ENCODE results near the gene OBP2A. TPM values are rescaled to one million over a fixed set of nuclear protein-coding genes. Genes with fewer than 3 reads are reported as not detected.
"Not testable (repeated sequence)": the region's sequence is repeated elsewhere in the genome, so short reads cannot be mapped to it uniquely, and the experiment has no call there.

Gene OBP2A
- total and polyA plus RNA-seq, 9 donors = 1.4 to 7.8 (median 4.8) TPM; not detected in 5

DNA sequence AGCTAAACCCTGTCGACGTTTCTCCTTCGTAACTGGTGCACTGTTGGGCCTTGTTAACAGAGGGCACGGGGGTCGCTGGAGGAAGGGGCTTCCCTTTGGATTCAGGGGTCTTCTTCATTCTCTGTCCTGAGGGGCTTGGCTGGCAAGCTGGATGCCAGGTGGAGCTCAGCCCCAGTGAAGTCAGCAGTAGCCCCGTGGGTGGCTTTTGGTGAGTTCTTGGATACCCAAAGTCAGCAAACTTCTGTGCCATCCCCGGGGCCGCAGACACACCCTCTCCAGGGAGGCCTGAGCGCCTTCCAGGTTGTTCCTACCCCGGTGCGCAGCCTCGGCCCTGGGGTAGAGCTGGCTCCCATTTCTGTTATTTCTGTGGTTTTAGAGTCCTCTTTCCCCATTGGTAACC lies 12.3 kb upstream of the OBP2A start:
- no peaks in the 10 kb centered on the region for H3K27me3 ChIP-seq
- no peaks in the 10 kb centered on the region for H3K9me3 ChIP-seq
- H3K4me3 ChIP-seq = no peak overlapping the region
- TF ChIP-seq CTCF (IDR thresholded peaks at IDR 0.05) (no peak), POLR2A (IDR thresholded peaks at IDR 0.05) (no peak), EP300 (IDR thresholded peaks at IDR 0.05) (no peak)
- peak in 1 of 5 donors; percentile 1 for DNase-seq
- H3K36me3 ChIP-seq = no peaks in the 10 kb centered on the region
- intact Hi-C loops (cut with DNase I) = loop anchor here in 1 of 4 donors (10.0 kb wide), 1 partner anchor 1051 kb away; no protein-coding TSS in a partner anchor
- no peak overlapping the region for H3K27ac ChIP-seq
- H3K4me1 ChIP-seq (ENCODE audit: insufficient read depth) = no peaks in the 10 kb centered on the region
- WGBS, 3 donors = 88 to 91% (median 89%) methylated on average over 12 of the region's 12 CpGs

DNA sequence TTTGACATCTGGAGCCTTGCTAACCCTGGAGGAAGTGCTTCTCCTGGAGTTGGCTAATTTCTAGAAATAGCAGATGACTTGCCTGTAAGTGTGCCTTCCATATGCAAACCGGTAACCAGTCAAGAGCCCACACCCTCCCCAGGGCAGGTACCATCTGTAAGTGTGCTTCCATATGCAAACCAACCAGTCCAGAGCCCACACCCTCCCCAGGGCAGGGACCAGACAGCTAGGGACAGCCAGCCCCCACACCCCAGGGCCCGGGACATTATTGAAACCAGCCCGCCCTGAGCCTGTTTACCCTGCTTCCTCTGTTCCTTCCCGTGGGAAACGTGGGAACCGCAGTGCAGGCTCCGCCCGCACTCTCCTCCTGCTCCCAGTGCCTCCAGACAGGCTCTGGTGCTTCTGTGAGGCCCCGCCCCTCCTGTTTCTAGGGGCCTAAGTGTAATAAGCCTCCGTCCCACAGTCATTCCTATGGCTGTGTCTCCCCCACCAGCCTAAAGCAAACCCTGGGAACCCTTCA lies 11.7 kb upstream of the OBP2A start:
- intact Hi-C loops (cut with DNase I) = loop anchor here in 1 of 4 donors (10.0 kb wide), 1 partner anchor 1051 kb away; no protein-coding TSS in a partner anchor
- H3K36me3 ChIP-seq; H3K9me3 ChIP-seq; H3K27me3 ChIP-seq; H3K4me1 ChIP-seq (ENCODE audit: insufficient read depth); H3K27ac ChIP-seq; H3K4me3 ChIP-seq: not testable (repeated sequence)
- peak in 1 of 5 donors; percentile 2 for DNase-seq
- 39 to 48% (median 44%) methylated on average over 10 of the region's 10 CpGs for WGBS, 3 donors

DNA sequence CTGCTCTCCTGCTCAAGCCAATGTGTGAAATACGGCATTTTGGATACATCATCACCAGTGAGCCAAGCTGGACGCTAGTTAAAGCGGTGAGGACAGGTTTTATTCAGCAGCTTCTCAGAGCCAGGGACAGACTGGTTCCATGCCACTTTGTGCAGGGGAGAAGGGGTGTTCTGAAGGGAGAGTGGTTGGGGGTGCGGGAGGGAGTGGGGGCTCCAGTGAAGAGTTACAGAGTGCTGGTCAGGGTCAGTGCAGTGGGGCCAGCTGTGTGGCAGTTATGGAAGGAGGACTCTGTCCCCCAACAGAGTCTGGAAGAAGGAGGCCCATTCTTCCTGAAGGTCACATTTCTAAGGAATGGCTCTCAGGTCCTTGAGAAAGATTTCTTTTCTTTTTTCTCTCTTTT lies 11.1 kb upstream of the OBP2A start:
- WGBS, 3 donors = 66 to 77% (median 72%) methylated on average over 4 of the region's 4 CpGs
- H3K4me3 ChIP-seq; H3K9me3 ChIP-seq; H3K27me3 ChIP-seq; H3K36me3 ChIP-seq; H3K4me1 ChIP-seq (ENCODE audit: insufficient read depth); H3K27ac ChIP-seq: not testable (repeated sequence)
- intact Hi-C loops (cut with DNase I) = loop anchor here in 1 of 4 donors (10.0 kb wide), 1 partner anchor 1050 kb away; no protein-coding TSS in a partner anchor
- peak in 1 of 5 donors; percentile 2 for DNase-seq

DNA sequence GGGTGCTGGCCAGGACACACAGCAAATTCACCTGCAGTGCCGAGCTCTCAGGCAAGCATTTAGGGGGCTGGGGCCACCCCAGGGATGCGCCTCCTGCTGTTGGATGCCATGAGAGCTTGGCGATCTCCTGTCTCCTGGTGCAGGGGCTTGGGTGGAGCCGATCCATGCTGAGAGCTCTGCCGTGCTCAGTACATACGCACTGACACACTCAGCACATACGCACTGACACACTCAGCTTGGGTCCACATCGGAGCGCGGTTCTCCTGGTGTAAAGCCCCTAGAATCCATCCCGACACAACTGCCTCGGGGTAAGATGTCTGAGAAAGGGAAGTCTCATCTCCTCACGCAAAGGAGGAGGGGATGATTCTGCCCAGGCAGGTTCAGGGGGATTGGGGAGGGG lies 10.3 kb upstream of the OBP2A start:
- 78 to 86% (median 83%) methylated on average over 9 to 13 of the region's 13 CpGs for WGBS, 3 donors
- H3K27me3 ChIP-seq; DNase-seq; H3K27ac ChIP-seq; H3K9me3 ChIP-seq; H3K4me3 ChIP-seq; H3K36me3 ChIP-seq; H3K4me1 ChIP-seq (ENCODE audit: insufficient read depth): not testable (repeated sequence)
- intact Hi-C loops (cut with DNase I) = loop anchor here in 1 of 4 donors (10.0 kb wide), 1 partner anchor 1049 kb away; no protein-coding TSS in a partner anchor

GRCh38 chr9:135536216-135536615 lies 9.7 kb upstream of the OBP2A start:
- TF ChIP-seq EP300 (IDR thresholded peaks at IDR 0.05) (no peak), POLR2A (IDR thresholded peaks at IDR 0.05) (no peak), CTCF (IDR thresholded peaks at IDR 0.05) (no peak)
- Histone ChIP-seq H3K9me3 (no peaks in the 10 kb centered on the region), H3K27ac (no peak overlapping the region), H3K4me1 (ENCODE audit: insufficient read depth) (no peaks in the 10 kb centered on the region), H3K27me3 (no peaks in the 10 kb centered on the region), H3K36me3 (no peaks in the 10 kb centered on the region), H3K4me3 (no peak overlapping the region)
- WGBS, 3 donors = 72 to 85% (median 81%) methylated on average over 8 of the region's 8 CpGs
- no peak for DNase-seq
- intact Hi-C loops (cut with DNase I) = loop anchor here in 1 of 4 donors (10.0 kb wide), 1 partner anchor 1049 kb away; no protein-coding TSS in a partner anchor

GRCh38 chr9:135543262-135543894 lies 2.5 kb upstream of the OBP2A start:
- H3K36me3 ChIP-seq; H3K4me1 ChIP-seq (ENCODE audit: insufficient read depth); H3K9me3 ChIP-seq; H3K4me3 ChIP-seq; H3K27ac ChIP-seq; intact Hi-C loops (cut with DNase I); H3K27me3 ChIP-seq; DNase-seq: not testable (repeated sequence)
- 1 to 19% (median 2%) methylated on average over 8 of the region's 8 CpGs for WGBS, 3 donors

Measured in ovary (tissue), 9 donors.